GM10266 (cell line): Measurements from ENCODE around the gene TPP2.

Experiments used
- DNase-seq: peaks from one replicate; pipeline ENCODE4 v3.0.0; 2012; ENCODE audit errors: extremely low spot score
- TF ChIP-seq, protein P1 (sequence below): IDR thresholded peaks from 2 replicates; pipeline ENCODE4 v1.5.1; 2012; ENCODE audit warnings: mild to moderate bottlenecking, low read depth; ENCODE audit not compliant: control insufficient read depth, insufficient read depth; ENCODE audit errors: missing control alignments

TPP2 gene

GRCh38 chr13:102697929-102698648, 101.3 kb downstream of the TPP2 start:
- TF ChIP-seq, protein P1, sequence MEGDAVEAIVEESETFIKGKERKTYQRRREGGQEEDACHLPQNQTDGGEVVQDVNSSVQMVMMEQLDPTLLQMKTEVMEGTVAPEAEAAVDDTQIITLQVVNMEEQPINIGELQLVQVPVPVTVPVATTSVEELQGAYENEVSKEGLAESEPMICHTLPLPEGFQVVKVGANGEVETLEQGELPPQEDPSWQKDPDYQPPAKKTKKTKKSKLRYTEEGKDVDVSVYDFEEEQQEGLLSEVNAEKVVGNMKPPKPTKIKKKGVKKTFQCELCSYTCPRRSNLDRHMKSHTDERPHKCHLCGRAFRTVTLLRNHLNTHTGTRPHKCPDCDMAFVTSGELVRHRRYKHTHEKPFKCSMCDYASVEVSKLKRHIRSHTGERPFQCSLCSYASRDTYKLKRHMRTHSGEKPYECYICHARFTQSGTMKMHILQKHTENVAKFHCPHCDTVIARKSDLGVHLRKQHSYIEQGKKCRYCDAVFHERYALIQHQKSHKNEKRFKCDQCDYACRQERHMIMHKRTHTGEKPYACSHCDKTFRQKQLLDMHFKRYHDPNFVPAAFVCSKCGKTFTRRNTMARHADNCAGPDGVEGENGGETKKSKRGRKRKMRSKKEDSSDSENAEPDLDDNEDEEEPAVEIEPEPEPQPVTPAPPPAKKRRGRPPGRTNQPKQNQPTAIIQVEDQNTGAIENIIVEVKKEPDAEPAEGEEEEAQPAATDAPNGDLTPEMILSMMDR: no peak
- no peak for DNase-seq

DNA sequence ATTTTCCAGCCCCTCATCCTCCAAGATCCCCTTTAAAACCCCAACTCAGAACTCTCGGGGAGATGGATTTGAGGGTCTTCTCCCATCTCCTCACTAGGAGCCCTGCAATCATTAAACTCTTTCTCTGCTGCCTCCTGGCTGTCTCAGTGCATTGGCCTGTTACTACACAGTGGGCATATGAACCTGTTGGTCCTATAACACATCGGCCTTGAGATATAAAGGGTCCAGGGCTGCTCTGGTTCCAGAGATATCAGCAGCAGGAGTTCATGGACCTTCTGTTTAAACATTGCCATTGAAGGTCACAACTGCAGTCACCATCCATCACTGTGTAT, 101.8 kb downstream of the TPP2 start:
- no peak for DNase-seq
- TF ChIP-seq, protein P1: no peak

DNA sequence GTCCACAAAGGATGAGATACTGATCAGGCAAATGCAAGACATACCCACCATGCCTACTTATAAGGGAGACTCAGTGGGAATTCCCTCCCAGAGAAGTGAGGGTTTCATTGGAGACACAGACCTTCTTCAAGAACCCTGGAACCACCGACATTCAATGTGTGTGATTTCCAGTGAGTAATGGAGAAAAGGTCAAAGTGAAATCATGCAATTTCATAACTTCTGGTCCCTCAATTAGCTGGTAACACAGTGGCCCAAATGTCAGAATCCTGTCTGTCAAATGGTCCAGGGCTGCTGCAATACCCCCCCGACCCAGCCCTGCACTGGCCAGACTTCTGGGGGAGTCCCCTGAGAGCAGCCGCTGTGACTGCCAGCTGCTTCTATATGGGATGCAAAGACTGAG, 102.7 kb downstream of the TPP2 start:
- TF ChIP-seq, protein P1: no peak
- no peak for DNase-seq

DNA sequence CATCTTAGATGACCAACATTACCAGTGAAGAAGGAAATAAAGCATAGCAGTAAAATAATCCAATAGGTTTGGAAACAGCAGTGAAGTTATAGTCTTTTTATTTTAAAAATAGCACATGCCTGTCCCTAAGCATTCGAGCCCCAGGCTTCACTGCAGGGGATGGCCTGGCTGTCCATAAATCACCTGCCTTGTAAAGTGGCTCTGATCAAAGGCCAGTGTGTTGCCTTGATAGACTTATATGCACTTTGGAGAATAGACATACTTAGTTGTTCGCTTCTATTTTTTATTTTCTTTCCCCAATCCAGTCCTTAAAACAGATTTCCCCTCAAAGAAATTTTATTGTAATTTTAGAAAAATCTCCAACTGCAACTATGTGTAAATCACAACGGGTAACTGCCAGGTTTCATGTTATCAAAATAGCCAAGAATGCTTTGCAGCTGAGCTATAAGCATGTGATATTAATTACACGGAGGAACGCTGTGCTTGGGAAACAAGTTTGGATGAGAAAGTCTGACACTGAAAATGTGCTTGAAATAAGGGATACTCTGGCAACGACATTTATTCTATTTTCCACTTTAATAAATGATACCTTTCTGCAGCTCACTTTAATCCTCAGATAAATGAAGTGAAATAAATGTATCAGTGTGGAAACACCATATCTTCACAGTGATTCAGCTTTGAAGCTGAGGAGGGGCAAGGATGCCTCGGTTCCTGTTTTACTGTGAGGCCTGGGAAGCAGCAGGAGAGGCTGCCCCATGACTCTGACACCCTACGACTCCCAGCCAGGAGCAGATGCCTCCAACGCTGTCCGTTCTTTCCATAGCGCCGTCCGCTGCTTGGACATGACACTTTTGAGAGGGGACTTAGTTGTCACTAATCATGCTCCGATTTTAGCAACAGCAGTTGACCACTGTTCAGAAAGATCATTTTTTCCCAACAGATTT, 103.6 kb downstream of the TPP2 start:
- no peak for DNase-seq
- TF ChIP-seq, protein P1: no peak

DNA sequence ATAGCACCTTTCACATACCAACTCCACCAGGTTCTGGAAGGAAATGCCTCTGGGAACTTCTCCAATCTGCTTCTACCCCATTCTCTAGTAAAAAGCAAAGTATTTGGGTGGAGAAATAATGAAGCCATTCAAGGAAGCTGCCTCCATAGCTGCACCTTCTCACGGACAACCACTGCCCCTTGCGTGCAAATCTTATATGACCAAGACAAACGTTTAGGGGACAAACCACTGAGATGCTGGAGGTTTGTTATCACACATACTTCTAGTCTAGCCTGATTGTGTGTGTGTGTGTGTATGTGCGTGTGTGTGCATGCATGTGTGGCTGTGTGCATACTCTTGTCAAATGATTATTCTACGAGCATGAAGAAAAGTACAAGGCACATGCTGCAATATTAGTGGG, 104.5 kb downstream of the TPP2 start:
- TF ChIP-seq, protein P1: no peak
- no peak for DNase-seq

DNA sequence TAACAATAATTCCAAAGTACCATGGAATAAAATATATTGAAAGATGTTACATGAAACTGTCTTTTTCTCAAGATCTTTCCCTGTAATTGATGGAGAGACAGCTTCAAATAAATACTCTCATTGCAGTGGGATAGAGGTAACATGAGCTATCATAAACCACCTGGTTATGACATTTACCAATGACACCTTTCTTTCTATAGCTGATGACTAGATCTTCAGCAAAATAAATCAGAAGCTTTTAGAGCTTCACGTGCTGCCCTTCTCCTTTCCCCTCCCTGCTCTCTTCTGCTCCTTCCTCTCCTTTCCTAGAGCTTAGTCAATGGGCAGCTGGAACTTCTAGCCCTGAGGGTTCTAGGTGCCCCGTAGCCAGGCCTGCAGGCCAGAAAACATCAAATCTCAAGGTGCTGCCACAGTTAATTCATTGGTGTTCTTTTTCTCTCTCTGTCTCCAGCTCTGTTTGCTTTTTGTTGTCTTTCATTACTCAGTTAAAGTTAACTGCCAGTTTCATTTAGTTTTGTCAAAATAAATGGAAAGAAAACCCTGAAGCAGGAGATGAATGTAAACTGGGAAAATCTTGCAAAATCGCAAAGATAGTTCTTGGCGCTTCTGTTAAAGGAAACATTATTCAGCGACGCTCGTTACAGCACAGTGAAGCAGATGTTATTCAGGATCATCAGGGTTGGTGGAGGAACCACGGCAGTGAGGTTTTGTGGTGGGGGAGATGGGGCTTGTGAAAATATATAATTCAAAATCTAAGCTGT, 106.4 kb downstream of the TPP2 start:
- no peak for DNase-seq
- TF ChIP-seq, protein P1: no peak
